Esophagus squamous epithelium (tissue), 4 donors: ENCODE results near the gene PRKN.

ENCODE experiments used
- POLR2A ChIP-seq, 4 donors: fragments of 450-650 bp; IDR thresholded peaks; one replicate each; pipeline ENCODE4 v1.6.1; 2017; ENCODE audit warnings: antibody characterized with exemption in 4 of 4, mild to moderate bottlenecking in 4 of 4, moderate library complexity in 3 of 4
- TF ChIP-seq, protein P1 (sequence below), 6 experiments: fragments of 450-650 bp in 4 of 6; fragments of 200-600 bp in 2 of 6; sonication (generic) in 2 of 6; IDR thresholded peaks; one replicate each; pipeline ENCODE4 v1.5.1; 2016 to 2019; ENCODE audit warnings: antibody characterized with exemption in 6 of 6, mild to moderate bottlenecking in 4 of 6, moderate library complexity in 4 of 6

DNA sequence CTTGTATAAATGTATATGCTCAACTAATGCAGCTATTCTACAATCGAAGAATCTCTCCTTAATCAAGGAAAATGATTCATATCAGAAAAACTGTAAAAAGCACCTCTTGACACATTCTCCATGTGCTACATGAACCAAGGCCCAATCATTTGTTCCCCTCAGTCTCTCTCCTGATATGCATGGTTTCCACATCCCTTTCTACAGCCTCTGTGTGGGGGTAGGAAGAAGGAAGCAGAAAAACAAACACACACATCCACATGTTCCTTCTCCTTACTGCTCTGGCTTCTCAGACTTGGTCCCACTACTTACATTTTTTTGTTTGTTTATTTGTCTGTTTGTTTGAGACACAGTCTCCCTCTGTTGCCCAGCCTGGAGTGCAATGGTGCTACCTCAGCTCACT is 510.5 kb downstream of the PRKN start:
- TF ChIP-seq, protein P1, sequence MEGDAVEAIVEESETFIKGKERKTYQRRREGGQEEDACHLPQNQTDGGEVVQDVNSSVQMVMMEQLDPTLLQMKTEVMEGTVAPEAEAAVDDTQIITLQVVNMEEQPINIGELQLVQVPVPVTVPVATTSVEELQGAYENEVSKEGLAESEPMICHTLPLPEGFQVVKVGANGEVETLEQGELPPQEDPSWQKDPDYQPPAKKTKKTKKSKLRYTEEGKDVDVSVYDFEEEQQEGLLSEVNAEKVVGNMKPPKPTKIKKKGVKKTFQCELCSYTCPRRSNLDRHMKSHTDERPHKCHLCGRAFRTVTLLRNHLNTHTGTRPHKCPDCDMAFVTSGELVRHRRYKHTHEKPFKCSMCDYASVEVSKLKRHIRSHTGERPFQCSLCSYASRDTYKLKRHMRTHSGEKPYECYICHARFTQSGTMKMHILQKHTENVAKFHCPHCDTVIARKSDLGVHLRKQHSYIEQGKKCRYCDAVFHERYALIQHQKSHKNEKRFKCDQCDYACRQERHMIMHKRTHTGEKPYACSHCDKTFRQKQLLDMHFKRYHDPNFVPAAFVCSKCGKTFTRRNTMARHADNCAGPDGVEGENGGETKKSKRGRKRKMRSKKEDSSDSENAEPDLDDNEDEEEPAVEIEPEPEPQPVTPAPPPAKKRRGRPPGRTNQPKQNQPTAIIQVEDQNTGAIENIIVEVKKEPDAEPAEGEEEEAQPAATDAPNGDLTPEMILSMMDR (IDR thresholded peaks at IDR 0.05): no peak
- TF ChIP-seq POLR2A (IDR thresholded peaks at IDR 0.05): no peak
